ENCODE measurements around the gene SLC25A19. TPM values are rescaled to one million over a fixed set of nuclear protein-coding genes. Genes with fewer than 3 reads are reported as not detected.

SLC25A19 gene
- total and polyA plus RNA-seq, 2 donors from 2014 or later = 11.2 to 15.3 TPM

- Histone ChIP-seq H3K4me3 (ENCODE audit: low read length in 3 of 3) (no peak overlapping the region), H3K27ac (ENCODE audit: low read depth in 2 of 2, low read length in 2 of 2) (no peak overlapping the region), H3K36me3 (ENCODE audit: control insufficient read depth in 2 of 3, insufficient read depth in 3 of 3, low read length in 3 of 3) (peaks cover 8 to 72% (median 45%) of the 10 kb centered on the region in 3 donors), H3K4me1 (ENCODE audit: control insufficient read depth in 2 of 3, insufficient read depth in 2 of 3, low read depth in 1 of 3, low read length in 3 of 3) (peaks cover 0 to 2% (median 0%) of the 10 kb centered on the region in 3 donors), H3K9ac (ENCODE audit: low read length in 3 of 3) (no peak overlapping the region), H3K27me3 (ENCODE audit: control insufficient read depth, insufficient read depth, low read length) (no peaks in the 10 kb centered on the region), H3K9me3 (ENCODE audit: control insufficient read depth in 2 of 3, insufficient read depth in 1 of 3, low read length in 3 of 3) (no peaks in the 10 kb centered on the region)
- intact Hi-C loops (cut with DNase I) = no loop called here
- no peak for FAIRE-seq
- no peak for TF ChIP-seq CTCF (IDR thresholded peaks at IDR 0.05; ENCODE audit: borderline replicate concordance, extremely low read depth, insufficient read depth)
- DNase-seq = no peak
These were observed 47.2 kb downstream of the SLC25A19 start for GRCh38 chr17:75241996-75242460.

DNA sequence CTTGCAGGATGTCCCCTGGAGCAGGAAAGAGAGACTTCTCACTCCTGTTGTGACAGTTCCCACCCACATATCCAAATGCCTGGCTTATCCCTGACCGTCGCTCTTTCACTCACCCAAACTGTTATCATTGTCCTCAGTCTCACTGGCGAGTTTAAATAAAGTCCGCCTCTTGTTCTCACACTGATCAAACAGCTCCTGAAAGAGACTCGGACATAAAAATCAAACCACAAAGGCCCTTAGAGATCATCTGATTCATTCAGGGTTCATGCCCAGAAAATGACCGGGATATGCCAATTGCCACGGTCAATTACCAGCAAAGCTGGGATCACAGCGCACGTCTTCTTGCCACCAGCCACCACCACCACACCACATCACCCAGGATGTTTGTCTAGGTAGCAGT, 47.7 kb downstream of the SLC25A19 start:
- FAIRE-seq (no peak), DNase-seq (no peak)
- Histone ChIP-seq H3K9me3 (ENCODE audit: control insufficient read depth in 2 of 3, insufficient read depth in 1 of 3, low read length in 3 of 3) (no peaks in the 10 kb centered on the region), H3K36me3 (ENCODE audit: control insufficient read depth in 2 of 3, insufficient read depth in 3 of 3, low read length in 3 of 3) (peaks cover 8 to 73% (median 45%) of the 10 kb centered on the region in 3 donors), H3K4me1 (ENCODE audit: control insufficient read depth in 2 of 3, insufficient read depth in 2 of 3, low read depth in 1 of 3, low read length in 3 of 3) (peaks cover 0 to 2% (median 0%) of the 10 kb centered on the region in 3 donors), H3K9ac (ENCODE audit: low read length in 3 of 3) (no peak overlapping the region), H3K27ac (ENCODE audit: low read depth in 2 of 2, low read length in 2 of 2) (no peak overlapping the region), H3K4me3 (ENCODE audit: low read length in 3 of 3) (no peak overlapping the region), H3K27me3 (ENCODE audit: control insufficient read depth, insufficient read depth, low read length) (no peaks in the 10 kb centered on the region)
- intact Hi-C loops (cut with DNase I) = no loop called here
- no peak for TF ChIP-seq CTCF (IDR thresholded peaks at IDR 0.05; ENCODE audit: borderline replicate concordance, extremely low read depth, insufficient read depth)

- no peak overlapping the region for H3K27ac ChIP-seq (ENCODE audit: low read depth in 2 of 2, low read length in 2 of 2)
- no peak for FAIRE-seq
- DNase-seq = no peak
- H3K4me3 ChIP-seq (ENCODE audit: low read length in 3 of 3) = no peak overlapping the region
- intact Hi-C loops (cut with DNase I) = no loop called here
- TF ChIP-seq CTCF (IDR thresholded peaks at IDR 0.05; ENCODE audit: borderline replicate concordance, extremely low read depth, insufficient read depth) = no peak
- H3K9me3 ChIP-seq (ENCODE audit: control insufficient read depth in 2 of 3, insufficient read depth in 1 of 3, low read length in 3 of 3) = no peaks in the 10 kb centered on the region
- H3K9ac ChIP-seq (ENCODE audit: low read length in 3 of 3) = no peak overlapping the region
- H3K4me1 ChIP-seq (ENCODE audit: control insufficient read depth in 2 of 3, insufficient read depth in 2 of 3, low read depth in 1 of 3, low read length in 3 of 3) = peaks cover 0 to 2% (median 0%) of the 10 kb centered on the region in 3 donors
- peaks cover 8 to 72% (median 45%) of the 10 kb centered on the region in 3 donors for H3K36me3 ChIP-seq (ENCODE audit: control insufficient read depth in 2 of 3, insufficient read depth in 3 of 3, low read length in 3 of 3)
- H3K27me3 ChIP-seq (ENCODE audit: control insufficient read depth, insufficient read depth, low read length) = no peaks in the 10 kb centered on the region
These were observed 48.1 kb downstream of the SLC25A19 start for GRCh38 chr17:75241143-75241430.

All from kidney (tissue), 14 donors.